HUES6 (cell line): Measurements from ENCODE around the gene COL28A1.
"Not testable (repeated sequence)": the region's sequence is repeated elsewhere in the genome, so short reads cannot be mapped to it uniquely, and the experiment has no call there.

ENCODE experiments used
- H3K27ac ChIP-seq: 2 replicates; pipeline ENCODE4 v1.7.0; 2013; ENCODE audit warnings: low read depth, mild to moderate bottlenecking, low read length, inconsistent platforms
- H3K27me3 ChIP-seq: 2 replicates; pipeline ENCODE4 v1.6.1; 2013; ENCODE audit warnings: low read length; ENCODE audit not compliant: control insufficient read depth, insufficient read depth
- H3K36me3 ChIP-seq: 2 replicates; pipeline ENCODE4 v1.6.1; 2013; ENCODE audit warnings: low read length; ENCODE audit not compliant: control insufficient read depth, insufficient read depth
- H3K4me1 ChIP-seq: 2 replicates; pipeline ENCODE4 v1.6.1; 2013; ENCODE audit warnings: low read length; ENCODE audit not compliant: control insufficient read depth, insufficient read depth
- H3K4me3 ChIP-seq: 2 replicates; pipeline ENCODE4 v1.5.1; 2013; ENCODE audit warnings: low read depth, low read length
- H3K9ac ChIP-seq: one replicate; pipeline ENCODE4 v1.6.1; 2013; ENCODE audit warnings: mild to moderate bottlenecking, low read length
- H3K9me3 ChIP-seq: 2 replicates; pipeline ENCODE4 v1.6.1; 2013; ENCODE audit warnings: low read depth, low read length; ENCODE audit not compliant: control insufficient read depth, insufficient read depth

COL28A1 gene

DNA sequence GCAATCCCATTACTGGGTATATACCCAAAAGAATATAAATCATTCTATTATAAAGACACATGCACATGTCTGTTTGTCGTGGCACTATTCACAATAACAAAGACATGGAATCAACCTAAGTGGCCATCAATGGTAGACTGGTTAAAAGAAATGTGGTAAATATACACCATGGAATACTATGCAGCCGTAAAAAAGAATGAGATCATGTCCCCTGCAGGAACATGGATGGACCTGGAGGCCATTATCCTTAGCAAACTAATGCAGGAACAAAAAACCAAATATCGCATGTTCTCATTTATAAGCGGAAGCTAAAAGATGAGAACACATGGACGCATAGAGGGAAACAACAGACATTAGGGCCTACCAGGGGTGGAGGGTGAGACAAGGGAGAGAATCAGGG lies 25.9 kb upstream of the COL28A1 start:
- not testable (repeated sequence) for H3K27me3 ChIP-seq, H3K9me3 ChIP-seq, H3K9ac ChIP-seq, H3K36me3 ChIP-seq, H3K4me3 ChIP-seq, H3K27ac ChIP-seq
- peaks cover 15% of the 10 kb centered on the region for H3K4me1 ChIP-seq

DNA sequence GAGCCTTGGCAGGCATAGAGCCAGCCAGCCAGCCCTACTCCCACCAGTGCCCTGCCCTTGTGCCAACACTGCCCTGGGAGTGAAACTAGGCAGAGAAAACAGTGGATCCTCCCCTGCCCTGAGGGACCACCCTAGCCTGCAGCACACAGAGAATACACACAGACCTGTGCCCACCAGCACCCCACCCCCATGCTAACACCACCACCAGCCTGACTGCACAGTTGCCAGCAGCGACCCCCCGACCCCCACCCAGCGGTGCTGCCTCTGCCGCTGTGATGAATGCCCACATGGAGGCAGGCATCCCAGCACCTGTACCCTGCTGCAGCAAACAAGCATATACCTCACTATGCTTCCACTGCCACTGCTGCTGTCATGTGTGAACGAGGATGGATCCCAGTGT lies 21.6 kb upstream of the COL28A1 start:
- Histone ChIP-seq H3K27ac (no peak overlapping the region), H3K9me3 (peaks cover 4% of the 10 kb centered on the region; the same call in 1 of the 2 replicates), H3K4me1 (no peaks in the 10 kb centered on the region), H3K36me3 (no peaks in the 10 kb centered on the region), H3K4me3 (no peak overlapping the region), H3K27me3 (no peaks in the 10 kb centered on the region), H3K9ac (no peak overlapping the region)

DNA sequence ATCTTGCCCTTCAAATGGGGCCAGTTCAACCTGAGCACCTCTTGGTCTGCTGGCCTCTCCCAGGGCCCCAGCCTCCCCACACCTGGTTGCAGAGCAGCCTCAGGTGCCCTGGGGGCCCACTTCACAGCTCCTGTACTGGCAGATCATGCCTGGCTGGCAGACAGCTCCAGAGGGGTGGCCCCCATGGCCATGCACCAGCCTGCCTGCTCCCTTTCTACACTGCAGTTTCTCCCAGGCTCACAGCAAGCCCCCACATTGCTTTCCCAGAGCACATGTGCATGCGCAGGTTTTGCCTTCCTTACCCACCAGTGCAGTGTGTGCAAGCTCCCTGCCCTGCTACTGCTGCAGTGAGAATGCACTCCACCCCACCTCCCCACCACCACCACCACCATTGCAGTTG lies 21.2 kb upstream of the COL28A1 start:
- H3K27me3 ChIP-seq = no peaks in the 10 kb centered on the region
- H3K36me3 ChIP-seq = no peaks in the 10 kb centered on the region
- H3K9me3 ChIP-seq = peaks cover 3% of the 10 kb centered on the region; the same call in 1 of the 2 replicates
- H3K27ac ChIP-seq = no peak overlapping the region
- H3K4me3 ChIP-seq = no peak overlapping the region
- no peak overlapping the region for H3K9ac ChIP-seq
- no peaks in the 10 kb centered on the region for H3K4me1 ChIP-seq

DNA sequence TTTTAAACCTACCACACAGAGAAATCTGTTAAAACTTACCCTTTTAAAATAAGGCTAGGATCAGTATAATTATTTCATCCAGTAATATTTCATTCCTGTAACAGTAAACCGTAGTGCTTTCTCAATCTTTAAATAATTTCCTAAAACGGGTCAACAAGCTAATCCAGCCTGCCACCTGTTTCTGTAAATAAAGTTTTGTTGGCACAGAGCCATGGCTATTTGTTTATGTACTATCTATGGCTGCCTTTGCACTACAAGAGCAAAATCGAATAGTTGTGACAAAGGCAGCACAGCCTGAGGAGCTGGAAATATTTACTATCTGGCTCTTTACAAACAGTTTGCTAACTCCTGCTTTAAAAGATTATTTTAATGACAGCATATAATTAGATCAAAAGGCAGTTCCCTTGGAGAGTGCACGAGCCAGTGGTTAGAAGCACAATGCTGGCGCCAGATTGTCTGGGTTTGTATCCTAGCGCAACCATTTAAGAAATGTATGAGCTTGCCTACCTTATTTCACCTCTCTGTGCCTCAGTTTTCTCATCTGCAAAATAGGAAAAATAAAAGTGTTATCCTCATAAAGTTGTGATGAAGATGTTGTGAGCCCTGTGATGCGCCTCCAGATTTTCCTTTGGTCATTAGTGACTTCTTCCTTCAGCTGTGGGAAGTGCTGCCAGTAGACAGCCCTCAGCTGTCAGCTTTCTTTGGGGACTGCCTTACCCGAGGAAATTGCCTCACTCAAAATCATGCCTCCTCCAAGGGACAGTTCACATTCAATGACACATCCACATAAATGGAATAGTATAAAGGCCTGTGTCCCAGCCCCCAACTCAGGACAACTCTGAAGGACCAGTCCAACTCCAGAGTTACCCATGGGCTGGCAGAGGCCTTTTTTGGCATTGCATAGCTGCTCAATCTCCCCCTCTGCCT lies 19.2 kb upstream of the COL28A1 start:
- H3K9ac ChIP-seq = no peak overlapping the region
- H3K4me3 ChIP-seq = no peak overlapping the region
- no peaks in the 10 kb centered on the region for H3K4me1 ChIP-seq
- no peak overlapping the region for H3K27ac ChIP-seq
- H3K9me3 ChIP-seq = no peaks in the 10 kb centered on the region
- no peaks in the 10 kb centered on the region for H3K36me3 ChIP-seq
- H3K27me3 ChIP-seq = no peaks in the 10 kb centered on the region

DNA sequence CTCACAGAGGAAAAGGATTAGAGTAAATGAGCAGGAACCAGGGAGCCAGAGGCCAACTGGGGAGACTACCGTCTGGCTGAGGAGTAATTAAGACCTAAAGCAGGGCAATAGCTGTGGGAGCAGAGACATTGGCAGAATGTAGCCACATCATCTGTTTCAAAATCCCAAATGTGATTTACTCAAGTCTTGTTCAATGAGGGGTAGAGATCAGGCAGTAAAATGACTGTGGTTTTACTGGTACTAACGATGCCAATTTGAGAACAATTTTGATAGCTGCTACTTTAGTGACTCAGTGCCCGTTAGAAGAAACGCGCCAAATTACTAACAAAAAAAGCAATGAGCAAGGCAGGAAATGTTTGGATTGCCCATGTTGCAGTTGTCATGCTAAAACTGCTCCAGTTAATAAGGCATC lies 18.4 kb upstream of the COL28A1 start:
- Histone ChIP-seq H3K4me1 (no peaks in the 10 kb centered on the region), H3K27me3 (no peaks in the 10 kb centered on the region), H3K9me3 (no peaks in the 10 kb centered on the region), H3K27ac (no peak overlapping the region), H3K36me3 (no peaks in the 10 kb centered on the region), H3K4me3 (no peak overlapping the region), H3K9ac (no peak overlapping the region)

DNA sequence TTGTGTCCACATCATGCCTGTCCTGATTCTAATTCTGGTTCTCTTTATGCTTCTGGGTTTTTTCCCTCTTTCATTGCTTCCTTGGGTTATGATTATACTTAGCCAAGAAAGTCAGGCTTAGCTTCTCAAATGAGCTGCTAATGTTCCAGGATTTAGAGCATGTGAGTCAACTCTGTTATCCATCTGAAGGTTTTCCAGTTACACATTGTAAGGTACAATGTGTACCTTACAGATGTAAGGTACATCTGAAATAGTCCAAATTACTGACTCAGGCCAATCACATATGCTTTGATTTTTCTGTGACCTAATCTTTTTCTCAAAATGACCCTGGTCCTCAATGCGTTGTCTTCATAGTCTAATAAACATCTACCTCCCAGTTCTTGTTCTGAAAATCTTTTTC lies 17.7 kb upstream of the COL28A1 start:
- Histone ChIP-seq H3K9me3 (no peaks in the 10 kb centered on the region), H3K27me3 (no peaks in the 10 kb centered on the region), H3K36me3 (no peaks in the 10 kb centered on the region), H3K9ac (no peak overlapping the region), H3K4me1 (no peaks in the 10 kb centered on the region), H3K27ac (no peak overlapping the region), H3K4me3 (no peak overlapping the region)

DNA sequence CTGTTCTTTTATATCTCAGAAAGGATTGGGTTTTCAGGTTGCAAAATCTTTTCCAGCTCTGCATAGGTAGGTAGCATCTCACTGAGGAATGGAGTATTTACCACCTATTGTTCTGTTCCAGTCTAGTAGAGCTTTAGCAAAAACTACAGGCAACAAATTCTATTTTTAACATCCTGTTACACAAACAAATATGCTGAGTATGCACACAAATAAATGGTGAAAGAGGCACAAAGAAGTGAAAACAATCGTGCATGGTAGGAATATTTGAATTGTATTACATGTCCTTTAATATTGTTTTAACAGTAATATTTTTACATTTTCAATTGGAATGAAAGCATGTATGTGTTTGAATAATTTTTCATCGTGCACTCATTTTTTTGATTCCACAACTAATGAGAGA lies 16.5 kb upstream of the COL28A1 start:
- no peaks in the 10 kb centered on the region for H3K27me3 ChIP-seq
- no peaks in the 10 kb centered on the region for H3K4me1 ChIP-seq
- no peaks in the 10 kb centered on the region for H3K9me3 ChIP-seq
- H3K36me3 ChIP-seq = no peaks in the 10 kb centered on the region
- no peak overlapping the region for H3K27ac ChIP-seq
- no peak overlapping the region for H3K9ac ChIP-seq
- H3K4me3 ChIP-seq = no peak overlapping the region

DNA sequence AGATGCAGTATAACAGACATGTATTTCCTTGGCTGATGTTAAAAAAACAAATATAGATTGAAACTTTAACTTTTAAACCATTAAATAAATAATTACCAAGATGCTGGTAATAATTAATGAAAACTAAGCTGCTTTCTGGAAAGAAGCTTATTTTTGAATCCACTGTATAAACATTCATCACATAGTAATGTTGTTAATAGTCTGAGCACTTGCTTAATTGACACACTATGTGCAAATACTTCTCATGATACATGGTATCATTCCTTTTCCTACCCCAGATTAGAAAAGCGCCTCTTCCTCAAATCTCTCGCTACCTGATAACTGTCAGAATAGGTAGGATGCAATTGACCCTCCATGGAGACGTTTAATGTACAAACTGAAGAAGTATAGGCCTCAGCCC lies 15.0 kb upstream of the COL28A1 start:
- H3K4me1 ChIP-seq = no peaks in the 10 kb centered on the region
- no peaks in the 10 kb centered on the region for H3K9me3 ChIP-seq
- no peaks in the 10 kb centered on the region for H3K27me3 ChIP-seq
- no peak overlapping the region for H3K9ac ChIP-seq
- no peak overlapping the region for H3K4me3 ChIP-seq
- no peak overlapping the region for H3K27ac ChIP-seq
- no peaks in the 10 kb centered on the region for H3K36me3 ChIP-seq

DNA sequence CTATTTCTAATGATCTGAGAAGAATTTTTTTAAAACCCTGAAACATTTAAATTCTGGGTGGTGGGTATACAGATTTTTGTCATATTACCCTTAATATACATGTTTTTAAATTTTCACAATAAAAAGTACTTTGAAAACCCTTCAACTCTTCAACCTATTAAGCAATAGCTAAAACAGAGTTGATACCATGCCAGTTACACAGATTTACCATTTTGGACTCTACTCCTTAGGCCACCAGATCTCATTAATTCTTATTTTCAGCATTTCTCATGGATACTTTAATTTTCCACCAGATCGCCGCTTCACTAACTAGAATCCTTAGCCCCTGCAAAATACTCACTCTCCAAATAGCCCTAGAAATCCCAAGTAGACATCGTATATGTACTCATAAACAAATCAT lies 12.7 kb upstream of the COL28A1 start:
- Histone ChIP-seq H3K9ac (no peak overlapping the region), H3K27ac (no peak overlapping the region), H3K36me3 (no peaks in the 10 kb centered on the region), H3K9me3 (no peaks in the 10 kb centered on the region), H3K4me1 (no peaks in the 10 kb centered on the region), H3K4me3 (no peak overlapping the region), H3K27me3 (no peaks in the 10 kb centered on the region)

DNA sequence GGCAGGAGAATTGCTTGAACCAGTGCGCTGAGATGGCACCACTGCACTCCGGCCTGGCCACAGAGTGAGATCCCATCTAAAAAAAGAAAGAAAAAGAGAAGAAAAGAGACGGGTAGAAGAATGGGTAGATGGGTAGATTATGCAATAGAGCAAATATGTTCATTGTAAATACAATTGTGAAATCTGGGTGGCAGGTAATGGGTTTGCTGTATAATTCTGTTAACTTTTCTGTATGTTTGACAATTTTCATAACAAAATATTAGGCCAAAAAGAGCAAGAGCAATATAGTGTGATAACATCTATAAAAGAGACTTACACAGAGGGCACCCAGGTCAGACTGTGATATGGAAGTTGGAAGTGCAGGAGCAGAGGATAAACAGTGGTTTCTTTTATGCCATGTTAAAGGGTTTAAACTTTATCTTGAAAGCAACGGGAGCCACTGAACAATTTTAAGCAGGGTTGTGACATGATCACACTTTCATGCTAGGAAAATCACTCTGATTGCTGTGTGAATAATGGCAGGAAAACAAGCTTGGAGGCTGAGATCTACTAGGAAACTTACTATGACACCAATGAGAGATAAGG lies 6.7 kb upstream of the COL28A1 start:
- no peak overlapping the region for H3K9ac ChIP-seq
- H3K9me3 ChIP-seq = no peaks in the 10 kb centered on the region
- no peak overlapping the region for H3K4me3 ChIP-seq

DNA sequence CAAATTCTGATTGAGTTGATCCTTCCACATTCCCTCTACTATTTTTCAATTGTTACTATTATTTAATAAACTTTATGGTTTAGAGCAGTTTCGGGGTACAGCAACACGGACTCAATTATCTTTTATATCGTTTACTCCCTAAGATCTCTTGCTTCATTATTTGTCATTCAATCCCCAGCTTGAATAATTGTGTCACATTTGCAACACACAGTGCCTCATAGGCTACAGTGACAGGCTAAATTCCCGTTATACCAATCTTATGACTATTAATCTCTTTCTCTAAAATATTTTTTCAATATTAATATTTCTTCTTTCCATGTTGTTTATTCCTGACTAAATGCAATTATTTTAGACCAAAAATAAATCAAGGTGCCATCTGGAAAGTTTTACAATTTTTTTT lies 4.0 kb upstream of the COL28A1 start:
- Histone ChIP-seq H3K4me1 (no peaks in the 10 kb centered on the region), H3K27me3 (no peaks in the 10 kb centered on the region), H3K27ac (no peak overlapping the region), H3K36me3 (no peaks in the 10 kb centered on the region), H3K4me3 (no peak overlapping the region), H3K9me3 (no peaks in the 10 kb centered on the region), H3K9ac (no peak overlapping the region)

More for the DNA sequence above, 6.7 kb upstream of the COL28A1 start:
- Histone ChIP-seq H3K4me1 (no peaks in the 10 kb centered on the region), H3K36me3 (no peaks in the 10 kb centered on the region), H3K27ac (no peak overlapping the region), H3K27me3 (no peaks in the 10 kb centered on the region)
